GM21619 (cell line): ENCODE measurements around the gene PBOV1.
"Not testable (repeated sequence)": the region's sequence is repeated elsewhere in the genome, so short reads cannot be mapped to it uniquely, and the experiment has no call there.

Experiments
- ATAC-seq: cut with Tn5 transposase; IDR thresholded peaks from one replicate; pipeline ENCODE4 v1.9.1; 2021; ENCODE audit not compliant: unreplicated experiment

PBOV1 gene

GRCh38 chr6:138239774-138240173 is 21.5 kb upstream of the PBOV1 start:
- no peak for ATAC-seq

GRCh38 chr6:138238368-138238767 is 20.1 kb upstream of the PBOV1 start:
- no peak for ATAC-seq

- no peak for ATAC-seq
Observed at GRCh38 chr6:138237463-138237862, 19.2 kb upstream of the PBOV1 start.

GRCh38 chr6:138235693-138236092 is 17.4 kb upstream of the PBOV1 start:
- ATAC-seq, result no peak

- no peak for ATAC-seq
Observed at GRCh38 chr6:138235205-138235604, 16.9 kb upstream of the PBOV1 start.

GRCh38 chr6:138234363-138234762 is 16.1 kb upstream of the PBOV1 start:
- no peak for ATAC-seq

- no peak for ATAC-seq
Observed at GRCh38 chr6:138231381-138231886, 13.1 kb upstream of the PBOV1 start.

- ATAC-seq, result no peak
Observed at GRCh38 chr6:138230759-138231380, 12.6 kb upstream of the PBOV1 start.

GRCh38 chr6:138230221-138230620 is 11.9 kb upstream of the PBOV1 start:
- ATAC-seq, result no peak

GRCh38 chr6:138229663-138230179 is 11.4 kb upstream of the PBOV1 start:
- ATAC-seq, result no peak

GRCh38 chr6:138229072-138229471 is 10.8 kb upstream of the PBOV1 start:
- no peak for ATAC-seq

- no peak for ATAC-seq
Observed at GRCh38 chr6:138227316-138227781, 9.1 kb upstream of the PBOV1 start.

- ATAC-seq, result no peak
Observed at GRCh38 chr6:138226700-138227315, 8.5 kb upstream of the PBOV1 start.

- ATAC-seq, result no peak
Observed at GRCh38 chr6:138225953-138226352, 7.7 kb upstream of the PBOV1 start.

- ATAC-seq, result no peak
Observed at GRCh38 chr6:138222901-138223546, 4.7 kb upstream of the PBOV1 start.

GRCh38 chr6:138219901-138220300 is 1.6 kb upstream of the PBOV1 start:
- no peak for ATAC-seq

- no peak for ATAC-seq
Observed at GRCh38 chr6:138219398-138219797, 1.1 kb upstream of the PBOV1 start.

GRCh38 chr6:138215093-138215782 is 3.1 kb downstream of the PBOV1 start:
- no peak for ATAC-seq

GRCh38 chr6:138212530-138212929 is 5.8 kb downstream of the PBOV1 start:
- ATAC-seq, result not testable (repeated sequence)

GRCh38 chr6:138211601-138212000 is 6.7 kb downstream of the PBOV1 start:
- ATAC-seq, result no peak

GRCh38 chr6:138211048-138211581 is 7.2 kb downstream of the PBOV1 start:
- ATAC-seq, result no peak
